Right lung (tissue), 5 donors: ENCODE data around the gene KRTAP10-6. TPM values are rescaled to one million over a fixed set of nuclear protein-coding genes. Genes with fewer than 3 reads are reported as not detected.
"Not testable (repeated sequence)": the region's sequence is repeated elsewhere in the genome, so short reads cannot be mapped to it uniquely, and the experiment has no call there.

Source experiments
- DNase-seq, 2 donors: peaks; one replicate each; pipeline ENCODE4 v3.0.0-alpha.2; 2013
- polyA plus RNA-seq, 5 donors: library from polyadenylated mRNA; unstranded; fragments of 120-200 nt; gene quantifications; one replicate each; pipeline versions ENCODE4 v1.2.1 to v1.2.3, GENCODE V29; 2013; ENCODE audit warnings: inconsistent platforms in 1 of 5, low replicate concordance in 1 of 5; ENCODE audit not compliant: insufficient read length in 5 of 5, insufficient read depth in 1 of 5

Gene KRTAP10-6
- polyA plus RNA-seq, 5 donors, result not detected

DNA sequence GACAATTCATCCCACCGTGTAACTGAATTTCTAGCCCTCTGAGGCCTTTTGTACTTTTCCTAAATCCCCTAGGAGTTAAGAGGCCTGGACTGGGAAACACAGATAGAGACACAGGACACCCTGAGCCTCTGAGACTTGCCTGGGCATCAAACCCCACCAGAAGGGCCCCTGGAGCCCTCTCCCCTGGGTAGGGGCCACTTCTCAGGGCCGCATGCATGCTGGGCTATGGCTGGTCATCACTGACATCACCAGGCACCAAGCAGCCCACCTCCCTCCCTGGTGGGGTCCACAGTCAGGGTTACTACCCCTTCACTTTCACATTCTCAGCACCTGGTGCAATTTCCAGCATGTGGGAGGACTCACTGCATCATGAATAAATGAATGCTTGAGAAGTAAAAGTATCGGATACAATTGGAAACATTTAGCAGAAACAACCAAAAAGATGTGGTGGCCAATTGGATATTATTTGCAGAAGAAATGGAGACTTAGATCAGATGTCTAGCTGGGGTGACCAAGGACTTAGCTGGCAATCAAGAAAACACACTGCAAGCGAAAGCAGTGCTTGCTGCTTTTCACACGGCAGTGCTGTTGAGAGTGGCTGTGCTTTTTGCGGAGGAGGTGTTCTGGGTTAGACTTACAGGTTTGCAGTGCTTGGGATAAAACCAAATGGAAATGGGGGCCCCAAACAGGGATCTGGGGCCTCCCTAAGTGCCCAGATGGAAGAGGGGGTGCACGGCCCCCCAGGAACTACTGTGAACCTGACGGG is 7.1 kb upstream of the KRTAP10-6 start:
- DNase-seq, result no peak

DNA sequence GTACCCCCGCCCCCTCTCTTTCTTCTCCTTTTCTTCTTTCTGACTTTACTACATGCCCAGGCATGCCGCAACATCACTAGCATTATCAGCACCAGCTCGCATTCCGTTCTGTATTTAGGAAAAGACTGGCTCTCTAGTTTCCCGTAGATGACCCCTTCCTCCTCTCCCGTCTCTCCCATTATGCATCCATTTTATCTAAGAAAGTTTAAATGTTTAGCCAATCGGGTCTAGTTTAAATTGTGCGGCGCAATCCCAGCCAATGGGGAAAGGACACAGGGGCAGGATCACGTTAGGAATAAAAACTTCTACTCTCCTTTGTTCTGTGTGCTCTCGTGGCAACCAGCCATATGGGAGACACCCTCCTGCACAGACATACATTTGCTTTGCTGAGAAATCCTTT is 5.8 kb upstream of the KRTAP10-6 start:
- no peak for DNase-seq

DNA sequence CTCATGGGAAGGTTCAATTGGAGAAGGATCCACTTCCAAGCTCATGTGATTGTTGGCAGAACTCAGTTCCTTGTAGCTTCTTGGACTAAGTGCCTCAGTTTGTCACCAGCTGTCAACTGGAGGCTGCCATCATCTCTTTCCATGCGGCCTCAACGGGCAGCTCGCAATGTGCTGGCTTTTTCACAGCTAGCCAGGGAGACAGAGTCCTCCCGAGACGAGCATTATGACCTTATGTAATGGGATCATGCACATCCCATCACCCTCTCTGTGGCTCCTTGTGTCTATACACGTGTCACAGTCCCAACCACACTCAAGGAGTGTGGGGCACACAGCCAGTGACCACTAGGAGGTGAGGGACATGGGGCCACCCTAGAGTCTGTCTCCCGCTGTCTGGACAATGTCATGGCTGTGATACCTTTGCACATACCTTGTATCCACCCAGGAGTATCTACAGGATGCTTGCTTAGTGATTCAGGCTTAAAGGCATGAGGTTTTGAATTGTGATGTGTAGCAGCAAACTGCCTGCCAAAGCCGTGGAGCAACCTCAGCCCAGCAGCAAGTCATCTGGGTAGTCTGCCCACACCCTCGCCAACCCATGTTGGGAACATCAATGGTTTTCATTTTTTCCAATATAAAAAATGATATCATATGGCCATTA is 3.9 kb upstream of the KRTAP10-6 start:
- no peak for DNase-seq

DNA sequence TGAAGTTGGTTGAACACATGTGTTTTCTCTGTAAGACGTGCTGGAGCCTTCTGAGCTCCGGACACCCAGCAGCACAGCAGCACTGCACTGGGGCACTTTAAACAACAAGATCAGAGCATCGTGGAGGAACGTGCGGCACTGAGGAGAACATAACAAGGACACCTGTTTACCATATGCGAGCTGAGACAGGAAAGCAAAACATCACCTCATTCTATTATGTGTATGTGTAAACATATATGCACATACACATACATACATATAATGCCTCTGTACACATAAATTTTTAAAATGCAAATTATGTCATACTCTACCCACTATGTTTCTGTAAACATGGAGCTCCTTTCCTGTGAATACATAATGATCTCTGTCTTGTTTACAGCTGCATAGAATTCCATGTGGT is 3.2 kb upstream of the KRTAP10-6 start:
- DNase-seq, result no peak

DNA sequence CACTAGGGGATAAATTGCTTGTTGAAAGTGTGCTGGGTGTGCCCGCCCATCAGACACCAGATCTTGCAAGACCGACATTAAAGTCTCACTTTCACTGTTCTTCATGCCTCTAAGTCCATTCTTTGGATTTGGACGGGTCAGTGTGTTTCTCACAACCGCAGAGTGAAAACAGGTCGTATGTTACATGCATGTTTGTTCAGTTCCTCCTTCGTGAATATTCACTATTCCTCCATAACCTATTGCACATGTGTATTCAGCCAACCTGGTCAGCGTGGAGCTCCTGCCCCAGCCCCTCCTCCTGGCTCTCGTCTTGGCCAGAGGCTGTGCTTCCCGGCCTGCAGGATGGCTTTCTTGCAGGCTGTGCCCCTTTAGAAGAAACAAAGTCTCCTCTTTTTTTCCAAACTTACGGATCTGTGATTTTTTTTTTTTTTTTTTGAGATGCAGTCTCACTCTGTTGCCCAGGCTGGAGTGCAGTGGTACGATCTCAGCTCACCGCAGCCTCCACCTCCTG is 2.2 kb upstream of the KRTAP10-6 start:
- DNase-seq, result no peak

DNA sequence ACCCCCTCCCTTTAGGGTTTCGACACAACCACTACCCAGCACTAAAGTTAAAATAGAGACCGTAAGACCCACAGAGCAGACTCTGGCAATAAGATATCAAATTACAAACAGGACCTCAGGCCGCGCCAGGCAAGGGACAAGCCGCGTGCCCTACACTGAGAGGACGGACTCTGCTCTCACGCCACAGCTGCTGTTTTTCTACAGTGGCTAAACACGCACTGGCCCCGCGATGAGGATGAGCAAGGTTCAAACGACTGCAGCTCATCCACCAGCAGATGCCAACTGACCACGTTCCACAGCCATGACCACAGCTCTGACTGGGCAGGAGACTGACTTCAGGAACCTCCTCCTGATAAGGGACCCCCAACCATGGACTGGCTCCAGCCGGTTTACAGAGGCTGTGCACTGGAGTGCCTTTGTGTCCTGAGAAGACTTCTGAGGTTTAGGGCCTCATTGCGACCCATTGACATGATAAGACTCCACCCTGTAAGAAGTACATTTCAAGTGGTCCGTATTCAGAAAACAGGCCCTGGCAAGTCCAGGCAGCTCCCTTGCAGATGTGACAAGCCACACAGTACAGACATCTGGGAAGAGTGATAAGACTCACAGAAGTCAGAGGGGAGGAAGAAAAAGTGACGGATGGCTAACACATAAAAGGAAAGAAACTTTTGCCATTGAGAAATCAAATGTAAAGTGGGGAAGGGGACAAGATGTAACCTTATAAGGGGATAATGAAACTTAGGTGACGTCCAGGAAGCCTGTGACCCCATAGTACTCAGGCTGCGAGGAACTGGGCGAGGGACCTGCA is 1.5 kb upstream of the KRTAP10-6 start:
- DNase-seq, result peak in 1 of 2 donors; percentile 23

DNA sequence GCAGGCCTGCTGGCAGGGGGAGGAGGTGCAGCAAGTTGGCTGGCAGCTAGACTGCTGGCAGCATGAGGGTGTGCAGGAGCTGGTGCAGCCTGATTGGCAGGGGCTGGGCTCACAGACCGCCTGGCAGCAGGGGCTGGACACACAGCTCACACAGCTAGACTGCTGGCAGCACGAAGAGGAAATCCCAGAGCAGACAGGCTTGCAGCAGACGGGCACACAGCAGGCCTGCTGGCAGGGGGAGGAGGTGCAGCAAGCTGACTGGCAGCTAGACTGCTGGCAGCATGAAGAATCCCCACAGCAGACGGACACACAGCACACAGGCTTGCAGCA is 539 bp downstream of the KRTAP10-6 start:
- not testable (repeated sequence) for DNase-seq

DNA sequence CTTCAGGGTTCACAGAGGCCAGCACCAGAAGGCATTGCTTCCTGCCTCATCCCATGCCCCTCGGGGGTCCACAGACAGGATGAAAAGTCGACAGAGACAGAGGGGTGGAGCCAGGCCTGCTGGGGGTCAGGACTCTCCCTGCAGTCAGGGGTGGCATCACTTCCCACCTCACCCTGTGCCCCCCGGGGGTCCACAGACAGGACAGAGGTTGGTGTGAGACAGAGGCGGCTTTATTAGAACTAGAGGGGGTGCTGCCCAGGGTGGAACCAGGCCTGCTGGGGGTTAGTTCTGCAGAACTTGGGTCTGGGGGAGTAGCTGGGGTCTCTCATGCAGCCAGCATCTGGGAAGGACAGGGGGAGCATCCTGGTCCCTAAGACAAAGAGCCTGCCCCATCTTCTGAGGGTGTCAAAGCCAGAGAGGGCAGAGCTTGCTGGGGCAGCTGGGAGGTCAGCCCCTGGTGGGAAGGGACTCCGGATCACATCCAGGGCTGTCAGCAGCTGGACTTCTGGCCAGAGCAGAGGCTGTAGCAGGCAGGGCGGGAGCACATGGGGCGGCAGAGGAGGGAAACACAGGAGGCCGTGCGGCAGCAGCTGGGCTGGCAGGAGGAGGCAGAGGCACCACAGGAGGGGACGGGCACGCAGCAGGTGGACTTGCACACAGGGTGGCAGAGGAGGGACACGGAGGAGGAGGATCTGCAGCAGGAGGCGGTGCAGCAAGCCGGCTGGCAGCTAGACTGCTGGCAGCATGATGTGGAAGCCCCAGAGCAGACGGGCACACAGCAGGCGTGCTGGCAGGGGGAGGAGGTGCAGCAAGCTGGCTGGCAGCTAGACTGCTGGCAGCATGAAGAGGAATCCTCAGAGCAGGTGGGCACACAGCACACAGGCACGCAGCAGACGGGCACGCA is 1.2 kb downstream of the KRTAP10-6 start:
- DNase-seq, result not testable (repeated sequence)

DNA sequence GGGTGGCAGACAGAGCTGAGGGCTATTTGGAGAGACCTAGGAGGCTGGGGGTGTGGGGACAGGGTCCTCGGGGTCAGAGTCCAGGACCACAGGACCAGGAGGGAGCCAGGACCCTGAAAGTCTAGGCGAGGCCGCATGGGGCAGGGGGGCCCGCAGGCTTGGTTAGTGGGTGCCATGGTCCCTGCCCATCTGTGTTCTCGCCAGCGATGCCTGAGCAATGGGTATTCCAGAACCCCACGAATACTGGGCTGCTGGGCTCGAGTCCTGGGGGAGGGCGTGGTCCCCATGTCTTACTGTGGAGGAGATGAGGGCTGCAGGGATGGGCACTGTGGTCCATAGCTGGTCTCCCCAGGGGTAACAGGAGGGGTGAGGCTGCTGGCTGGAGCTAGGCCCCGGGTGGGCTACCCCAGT is 2.0 kb downstream of the KRTAP10-6 start:
- DNase-seq, result no peak

DNA sequence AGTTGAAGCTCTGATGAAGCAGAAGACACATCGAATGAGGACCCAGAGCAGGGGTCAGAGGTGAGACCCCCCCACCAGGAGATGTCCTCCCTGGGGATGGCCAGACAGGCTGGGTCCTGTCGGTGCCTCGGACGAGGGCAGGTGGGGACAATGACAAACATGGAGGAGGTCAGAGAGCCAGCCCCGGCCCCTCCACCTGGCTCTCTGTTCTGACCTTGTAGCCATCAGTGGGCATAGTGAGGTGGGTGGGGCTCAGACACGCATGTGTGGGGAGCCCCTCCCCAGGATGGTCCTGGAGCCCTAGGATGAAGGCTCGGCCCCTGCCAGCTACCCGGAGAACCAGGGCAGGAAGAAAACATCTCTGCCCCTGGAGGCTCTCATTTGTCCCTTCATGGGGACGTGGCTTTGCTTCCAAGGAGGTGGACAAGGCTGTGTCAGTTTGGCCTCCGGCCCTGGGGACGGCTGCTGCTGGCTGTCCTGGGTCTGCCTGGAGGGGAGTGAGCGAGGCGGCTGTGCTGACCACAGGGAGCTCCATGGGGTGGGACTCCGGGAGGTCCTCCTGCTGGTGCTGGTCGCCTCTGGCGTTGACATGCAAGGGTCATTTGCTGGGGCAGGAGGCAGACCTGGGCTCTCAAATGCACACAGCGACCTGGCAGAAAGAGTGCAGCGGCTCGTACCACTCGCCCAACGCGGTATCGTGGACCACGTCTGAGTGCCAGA is 2.6 kb downstream of the KRTAP10-6 start:
- DNase-seq, result no peak

DNA sequence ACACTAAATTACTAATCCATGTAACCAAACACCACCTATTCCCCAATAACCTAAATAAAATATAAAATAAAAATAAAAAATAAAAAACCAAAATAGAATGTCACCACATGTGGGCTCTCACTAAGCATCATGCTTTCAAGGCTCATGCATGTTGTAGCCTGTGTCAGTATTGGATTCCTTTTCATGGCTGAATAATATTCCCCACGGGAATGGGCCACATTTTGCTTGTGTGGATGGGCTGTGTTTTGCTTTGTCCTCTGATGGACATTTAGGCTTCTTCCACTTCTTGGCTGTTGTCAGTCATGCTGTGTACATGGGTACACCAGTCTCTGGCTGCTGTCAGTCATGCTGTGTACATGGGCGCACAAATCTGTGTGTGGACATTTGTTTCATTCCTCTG is 3.2 kb downstream of the KRTAP10-6 start:
- no peak for DNase-seq

DNA sequence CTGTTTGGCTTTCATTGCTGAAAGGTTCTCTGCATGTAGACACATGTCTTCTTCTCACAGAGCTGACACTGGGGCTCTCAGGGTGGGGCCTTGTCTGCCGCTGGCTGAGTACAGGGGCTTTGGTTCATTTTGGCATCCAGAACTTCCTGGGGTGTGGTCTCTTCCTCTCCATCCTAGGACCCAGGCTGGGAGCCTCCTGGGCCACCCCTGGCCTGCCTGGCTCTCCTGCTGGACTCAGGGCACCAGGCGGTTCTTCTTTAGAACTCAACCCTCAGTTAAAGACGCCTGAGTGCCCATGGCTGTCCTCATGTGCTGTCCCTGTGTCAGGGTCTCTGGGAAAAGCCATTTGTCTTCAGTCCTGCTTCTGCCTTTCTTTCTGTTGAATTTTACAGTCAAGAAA is 6.4 kb downstream of the KRTAP10-6 start:
- DNase-seq, result no peak

DNA sequence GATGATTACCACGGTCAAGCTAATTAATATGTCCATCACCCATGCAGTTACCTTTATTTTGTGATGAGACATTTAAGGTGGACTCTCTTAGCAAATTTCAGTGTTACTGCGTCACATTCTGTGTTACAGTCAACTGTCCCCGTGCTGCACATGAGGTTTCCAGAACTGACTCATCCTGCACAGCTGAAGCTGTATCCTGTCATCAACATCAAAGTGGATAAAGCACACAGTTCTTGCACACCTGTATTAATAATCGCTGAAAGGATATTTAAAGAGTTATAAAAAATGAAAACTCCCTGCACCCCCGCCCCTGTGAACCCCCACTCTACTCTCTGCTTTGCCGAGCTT is 8.5 kb downstream of the KRTAP10-6 start:
- no peak for DNase-seq

DNA sequence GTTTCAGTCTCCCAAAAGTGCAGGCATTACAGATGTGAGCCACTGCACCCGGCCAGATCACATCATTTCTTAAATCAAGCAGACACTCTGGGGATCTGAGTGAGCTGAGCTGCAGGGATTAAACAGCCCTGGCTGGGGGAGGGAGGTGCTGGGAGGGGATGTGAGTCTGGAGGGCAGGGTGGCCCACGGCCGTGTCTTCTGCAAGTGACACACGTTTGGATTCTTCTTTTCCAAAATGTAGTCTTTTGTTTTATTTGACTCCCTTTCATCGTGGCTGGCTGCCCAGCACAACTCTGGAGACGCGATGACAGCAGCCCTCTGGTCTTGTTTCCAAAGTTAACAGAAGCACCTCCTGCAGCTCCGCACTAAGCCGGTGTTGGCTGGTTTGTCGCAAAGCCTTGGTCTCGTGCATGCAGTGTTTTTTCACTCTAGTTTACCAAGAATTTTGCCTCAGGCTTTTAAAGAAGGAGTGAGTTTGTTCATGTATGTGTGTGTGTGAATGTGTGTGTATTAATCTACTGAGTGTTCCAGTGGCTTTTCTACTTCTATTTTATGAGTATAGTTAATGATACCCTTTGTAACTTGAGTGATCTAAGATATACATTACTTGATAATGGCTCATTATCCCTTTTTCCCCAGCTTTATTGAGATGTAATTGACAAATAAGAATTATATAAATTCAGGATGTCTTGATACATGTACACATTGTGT is 9.1 kb downstream of the KRTAP10-6 start:
- no peak for DNase-seq

DNA sequence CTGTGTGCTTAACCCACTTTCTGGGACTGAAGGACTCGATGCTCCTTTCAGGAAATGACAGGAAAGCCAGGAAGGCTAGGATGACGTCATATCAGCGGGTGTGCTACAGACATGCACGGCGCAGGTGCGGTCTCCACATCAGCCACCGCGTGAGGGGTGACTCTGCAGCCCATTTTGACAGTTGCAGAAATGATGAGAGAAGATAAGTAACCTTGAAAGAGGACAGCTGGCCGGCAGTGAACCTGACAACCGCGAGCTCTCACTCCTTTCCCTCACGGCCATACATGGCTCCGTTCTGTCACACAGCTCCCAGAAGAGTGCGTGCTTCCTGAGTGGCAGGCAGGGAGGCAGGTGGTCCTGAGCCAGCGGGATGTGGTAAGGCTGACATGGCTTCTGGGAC is 10.2 kb downstream of the KRTAP10-6 start:
- no peak for DNase-seq

DNA sequence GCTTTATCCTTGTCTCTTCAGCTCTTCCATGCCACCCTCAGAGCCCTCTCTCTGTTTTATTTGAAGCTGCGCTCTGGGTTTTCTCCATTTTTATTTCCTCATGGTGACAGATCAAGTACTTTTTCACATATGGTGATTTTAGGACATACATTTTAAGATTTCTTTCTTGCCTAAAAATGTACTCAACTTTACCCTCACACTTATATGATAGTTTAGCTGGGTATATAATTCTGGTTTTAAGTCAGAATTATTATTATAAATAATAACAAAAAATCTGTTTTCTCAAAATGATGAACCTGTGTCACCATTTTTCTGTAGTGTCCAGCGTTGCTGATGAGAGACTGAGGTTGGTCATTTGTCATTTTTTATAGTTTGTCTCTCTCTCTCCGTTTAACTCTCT is 11.1 kb downstream of the KRTAP10-6 start:
- no peak for DNase-seq

DNA sequence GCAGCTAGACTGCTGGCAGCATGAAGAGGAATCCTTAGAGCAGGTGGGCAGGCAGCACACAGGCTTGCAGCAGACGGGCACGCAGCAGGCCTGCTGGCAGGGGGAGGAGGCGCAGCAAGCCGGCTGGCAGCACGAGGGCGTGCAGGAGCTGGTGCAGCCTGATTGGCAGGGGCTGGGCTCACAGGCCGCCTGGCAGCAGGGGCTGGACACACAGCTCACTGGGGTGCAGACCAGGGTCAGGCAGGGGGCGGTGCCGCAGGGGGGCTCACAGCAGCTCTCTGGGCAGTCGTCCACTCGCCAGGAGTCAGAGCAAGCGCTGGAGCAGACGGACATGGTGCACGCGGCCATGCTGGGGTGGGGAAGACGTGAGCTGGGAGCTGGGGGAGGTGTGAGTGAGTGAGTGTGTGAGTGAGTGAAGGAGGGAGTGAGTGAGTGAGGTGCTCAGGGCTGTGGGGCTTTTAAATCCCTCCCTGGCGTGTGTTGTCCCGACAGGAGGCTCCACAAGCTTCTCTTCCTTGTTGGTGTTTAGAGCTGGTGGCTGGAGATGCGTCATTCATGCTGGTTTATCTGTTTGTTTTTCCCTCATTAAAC is 12.0 kb downstream of the KRTAP10-6 start, which contains the start of gene KRTAP10-5:
Gene KRTAP10-5 (minus strand): TSS at position 374 of the 591 bp plus-strand sequence. CDS start 26 bp downstream, at position 348.
- DNase-seq, result not testable (repeated sequence)

DNA sequence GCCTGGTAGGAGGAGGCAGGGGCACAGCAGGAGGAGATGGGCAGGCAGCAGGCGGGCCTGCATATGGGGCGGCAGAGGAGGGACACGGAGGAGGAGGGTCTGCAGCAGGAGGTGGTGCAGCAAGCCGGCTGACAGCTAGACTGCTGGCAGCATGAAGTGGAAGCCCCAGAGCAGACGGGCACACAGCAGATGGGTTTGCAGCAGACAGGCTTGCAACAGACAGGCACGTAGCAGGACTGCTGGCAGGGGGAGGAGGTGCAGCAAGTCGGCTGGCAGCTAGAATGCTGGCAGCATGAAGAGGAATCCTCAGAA is 12.5 kb downstream of the KRTAP10-6 start:
- no peak for DNase-seq

DNA sequence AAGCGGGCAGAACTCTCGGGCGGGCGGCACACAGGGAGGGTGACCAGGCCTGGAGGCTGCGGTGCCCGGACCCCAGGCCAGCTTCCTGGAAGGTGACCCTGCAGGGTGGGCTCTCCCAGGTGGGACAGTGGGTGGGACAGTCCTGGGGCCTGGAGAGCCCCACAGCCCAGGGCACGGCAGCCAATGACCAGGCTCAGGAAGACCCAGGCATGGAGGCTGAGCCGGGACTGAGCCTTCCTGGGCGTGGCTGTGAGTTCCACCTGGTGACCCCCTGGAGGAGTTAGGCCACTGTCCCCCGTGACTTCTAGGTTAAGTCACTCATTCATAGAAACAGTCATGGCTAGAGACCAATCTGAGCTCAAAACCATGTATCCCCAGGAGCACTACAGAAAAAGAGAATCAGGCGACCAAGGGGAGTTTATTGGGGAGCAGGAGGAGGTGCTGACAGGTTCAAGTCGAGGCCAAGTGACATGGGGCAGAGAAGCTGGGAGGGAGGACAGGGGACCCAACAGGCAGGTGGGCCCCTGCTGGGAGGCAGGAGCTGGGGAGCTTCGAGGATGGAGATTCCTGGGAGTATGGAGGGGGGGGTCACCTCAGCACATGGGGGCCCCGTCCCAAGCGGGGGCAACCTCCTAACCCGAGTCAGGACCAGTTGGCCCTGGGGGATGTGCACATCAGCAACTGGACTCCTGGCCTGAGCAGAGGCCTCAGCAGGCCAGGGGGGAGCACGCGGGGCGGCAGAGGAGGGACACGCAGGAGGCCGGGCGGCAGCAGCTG is 13.1 kb downstream of the KRTAP10-6 start:
- DNase-seq, result no peak
